SK-N-SH treated with all-trans-retinoic acid at 6 μM for 48 hours (cell line): Measurements from ENCODE around the gene HTR6.
"Not testable (repeated sequence)": the region's sequence is repeated elsewhere in the genome, so short reads cannot be mapped to it uniquely, and the experiment has no call there.

Experiments used
- ATAC-seq: fragments of 200-7000 bp; cut with Tn5 transposase; 3 replicates; pipeline ENCODE4 v1.9.1; 2020; ENCODE audit warnings: mild to moderate bottlenecking, moderate library complexity
- CSDC2 ChIP-seq: fragments of 250-450 bp; sonication (Bioruptor Pico); IDR thresholded peaks from 2 replicates; pipeline ENCODE4 v1.5.0; 2020; ENCODE audit warnings: mild to moderate bottlenecking, moderate library complexity
- CSRNP3 ChIP-seq: fragments of 250-450 bp; sonication (Bioruptor Pico); IDR thresholded peaks from 2 replicates; pipeline ENCODE4 v1.5.1; 2021; ENCODE audit warnings: mild to moderate bottlenecking, moderate library complexity
- ESRRG ChIP-seq: fragments of 250-450 bp; sonication (Bioruptor Pico); IDR thresholded peaks from 2 replicates; pipeline ENCODE4 v1.6.1; 2021; ENCODE audit warnings: mild to moderate bottlenecking
- GLIS3 ChIP-seq: fragments of 250-450 bp; sonication (Bioruptor Pico); IDR thresholded peaks from 2 replicates; pipeline ENCODE4 v1.5.0; 2020; ENCODE audit warnings: mild to moderate bottlenecking, moderate library complexity
- ISL1 ChIP-seq: fragments of 250-450 bp; sonication (Bioruptor Pico); IDR thresholded peaks from 2 replicates; pipeline ENCODE4 v2.1.2; 2022; ENCODE audit warnings: mild to moderate bottlenecking, moderate library complexity
- OSR1 ChIP-seq: fragments of 250-450 bp; sonication (Bioruptor Pico); IDR thresholded peaks from 2 replicates; pipeline ENCODE4 v1.8.0; 2022; ENCODE audit warnings: moderate library complexity, mild to moderate bottlenecking, inconsistent platforms
- POU6F1 ChIP-seq: fragments of 250-450 bp; sonication (Bioruptor Pico); IDR thresholded peaks from 2 replicates; pipeline ENCODE4 v1.8.0; 2021; ENCODE audit warnings: low read depth, mild to moderate bottlenecking, moderate library complexity, borderline replicate concordance
- PPARA ChIP-seq: fragments of 250-450 bp; sonication (Bioruptor Pico); IDR thresholded peaks from 2 replicates; pipeline ENCODE4 v1.5.0; 2020; ENCODE audit warnings: mild to moderate bottlenecking, borderline replicate concordance
- RARB ChIP-seq: fragments of 250-450 bp; sonication (Bioruptor Pico); IDR thresholded peaks from 2 replicates; pipeline ENCODE4 v1.8.0; 2021; ENCODE audit warnings: mild to moderate bottlenecking, moderate library complexity
- SNAI2 ChIP-seq: fragments of 250-450 bp; sonication (Bioruptor Pico); IDR thresholded peaks from 2 replicates; pipeline ENCODE4 v1.5.0; 2020; ENCODE audit warnings: mild to moderate bottlenecking, moderate library complexity
- TCF4 ChIP-seq: fragments of 250-450 bp; sonication (Bioruptor Pico); IDR thresholded peaks from 2 replicates; pipeline ENCODE4 v1.8.0; 2021; ENCODE audit warnings: mild to moderate bottlenecking, moderate library complexity, borderline replicate concordance
- TOX ChIP-seq: fragments of 250-450 bp; sonication (Bioruptor Pico); IDR thresholded peaks from 2 replicates; pipeline ENCODE4 v1.8.0; 2021; ENCODE audit warnings: mild to moderate bottlenecking, moderate library complexity, borderline replicate concordance
- ZC3H10 ChIP-seq: fragments of 250-450 bp; sonication (Bioruptor Pico); IDR thresholded peaks from 2 replicates; pipeline ENCODE4 v1.5.1; 2021; ENCODE audit warnings: mild to moderate bottlenecking, moderate library complexity
- ZFP3 ChIP-seq: fragments of 250-450 bp; sonication (Bioruptor Pico); IDR thresholded peaks from 2 replicates; pipeline ENCODE4 v1.5.0; 2020; ENCODE audit warnings: mild to moderate bottlenecking, moderate library complexity
- ZFP30 ChIP-seq: fragments of 450-650 bp; formaldehyde crosslinking; IDR thresholded peaks from 2 replicates; pipeline ENCODE4 v1.5.0; 2022; ENCODE audit warnings: mild to moderate bottlenecking, moderate library complexity
- ZNF565 ChIP-seq: fragments of 450-650 bp; formaldehyde crosslinking; conservative IDR thresholded peaks from 2 replicates; pipeline ENCODE4 v1.5.0; 2020; ENCODE audit warnings: low read depth, mild to moderate bottlenecking, moderate library complexity
- ZNF70 ChIP-seq: fragments of 450-650 bp; formaldehyde crosslinking; IDR thresholded peaks from 2 replicates; pipeline ENCODE4 v1.5.0; 2020; ENCODE audit warnings: mild to moderate bottlenecking, moderate library complexity
- ZNF8 ChIP-seq: fragments of 450-650 bp; formaldehyde crosslinking; IDR thresholded peaks from 2 replicates; pipeline ENCODE4 v1.5.0; 2020; ENCODE audit warnings: mild to moderate bottlenecking, moderate library complexity
- TF ChIP-seq, protein P1 (sequence below): fragments of 250-450 bp; sonication (Bioruptor Pico); IDR thresholded peaks from 2 replicates; pipeline ENCODE4 v1.8.0; 2020; ENCODE audit warnings: mild to moderate bottlenecking, moderate library complexity, borderline replicate concordance
- TF ChIP-seq, protein P2 (sequence below): fragments of 250-450 bp; sonication (Bioruptor Pico); IDR thresholded peaks from 2 replicates; pipeline ENCODE4 v1.5.0; 2020; ENCODE audit warnings: mild to moderate bottlenecking, moderate library complexity
- TF ChIP-seq, protein P3 (sequence below): fragments of 250-450 bp; sonication (Bioruptor Pico); IDR thresholded peaks from 2 replicates; pipeline ENCODE4 v1.5.1; 2020; ENCODE audit warnings: low read depth, mild to moderate bottlenecking, moderate library complexity

Gene HTR6

DNA sequence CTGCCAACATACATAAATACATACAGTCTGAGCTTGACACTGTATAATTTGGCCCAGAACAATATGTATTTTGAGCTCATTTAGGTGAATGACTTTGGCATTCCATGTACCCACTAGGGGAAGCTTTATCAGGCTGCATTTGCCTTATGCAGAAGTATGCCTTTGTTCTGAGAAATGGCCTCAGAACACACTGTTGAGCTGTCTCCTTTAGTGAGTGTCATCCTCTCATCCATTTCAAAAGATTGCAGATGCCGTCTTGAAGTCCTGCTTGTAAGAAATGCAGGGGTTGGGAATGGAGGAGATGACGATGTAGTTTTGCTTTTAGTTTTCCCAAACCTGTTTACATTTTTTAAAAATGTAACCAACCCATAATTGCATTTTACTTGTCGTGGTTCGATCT is 35.3 kb upstream of the HTR6 start:
- ATAC-seq: no peak
- TF ChIP-seq ZNF8 (CRISPR knock-in tag): no peak
- TF ChIP-seq, protein P1, sequence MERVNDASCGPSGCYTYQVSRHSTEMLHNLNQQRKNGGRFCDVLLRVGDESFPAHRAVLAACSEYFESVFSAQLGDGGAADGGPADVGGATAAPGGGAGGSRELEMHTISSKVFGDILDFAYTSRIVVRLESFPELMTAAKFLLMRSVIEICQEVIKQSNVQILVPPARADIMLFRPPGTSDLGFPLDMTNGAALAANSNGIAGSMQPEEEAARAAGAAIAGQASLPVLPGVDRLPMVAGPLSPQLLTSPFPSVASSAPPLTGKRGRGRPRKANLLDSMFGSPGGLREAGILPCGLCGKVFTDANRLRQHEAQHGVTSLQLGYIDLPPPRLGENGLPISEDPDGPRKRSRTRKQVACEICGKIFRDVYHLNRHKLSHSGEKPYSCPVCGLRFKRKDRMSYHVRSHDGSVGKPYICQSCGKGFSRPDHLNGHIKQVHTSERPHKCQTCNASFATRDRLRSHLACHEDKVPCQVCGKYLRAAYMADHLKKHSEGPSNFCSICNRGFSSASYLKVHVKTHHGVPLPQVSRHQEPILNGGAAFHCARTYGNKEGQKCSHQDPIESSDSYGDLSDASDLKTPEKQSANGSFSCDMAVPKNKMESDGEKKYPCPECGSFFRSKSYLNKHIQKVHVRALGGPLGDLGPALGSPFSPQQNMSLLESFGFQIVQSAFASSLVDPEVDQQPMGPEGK: no peak
- TF ChIP-seq ZC3H10: no peak
- TF ChIP-seq ZFP30 (CRISPR knock-in tag): no peak
- TF ChIP-seq PPARA (CRISPR knock-in tag): no peak
- no peak for TF ChIP-seq ISL1 (CRISPR knock-in tag)
- no peak for TF ChIP-seq ZNF565 (CRISPR knock-in tag)
- TF ChIP-seq CSRNP3 (CRISPR knock-in tag): no peak
- TF ChIP-seq ZFP3 (CRISPR knock-in tag): no peak
- TF ChIP-seq OSR1 (CRISPR knock-in tag): no peak
- no peak for TF ChIP-seq ZNF70
- TF ChIP-seq TCF4 (CRISPR knock-in tag): no peak
- TF ChIP-seq, protein P2, sequence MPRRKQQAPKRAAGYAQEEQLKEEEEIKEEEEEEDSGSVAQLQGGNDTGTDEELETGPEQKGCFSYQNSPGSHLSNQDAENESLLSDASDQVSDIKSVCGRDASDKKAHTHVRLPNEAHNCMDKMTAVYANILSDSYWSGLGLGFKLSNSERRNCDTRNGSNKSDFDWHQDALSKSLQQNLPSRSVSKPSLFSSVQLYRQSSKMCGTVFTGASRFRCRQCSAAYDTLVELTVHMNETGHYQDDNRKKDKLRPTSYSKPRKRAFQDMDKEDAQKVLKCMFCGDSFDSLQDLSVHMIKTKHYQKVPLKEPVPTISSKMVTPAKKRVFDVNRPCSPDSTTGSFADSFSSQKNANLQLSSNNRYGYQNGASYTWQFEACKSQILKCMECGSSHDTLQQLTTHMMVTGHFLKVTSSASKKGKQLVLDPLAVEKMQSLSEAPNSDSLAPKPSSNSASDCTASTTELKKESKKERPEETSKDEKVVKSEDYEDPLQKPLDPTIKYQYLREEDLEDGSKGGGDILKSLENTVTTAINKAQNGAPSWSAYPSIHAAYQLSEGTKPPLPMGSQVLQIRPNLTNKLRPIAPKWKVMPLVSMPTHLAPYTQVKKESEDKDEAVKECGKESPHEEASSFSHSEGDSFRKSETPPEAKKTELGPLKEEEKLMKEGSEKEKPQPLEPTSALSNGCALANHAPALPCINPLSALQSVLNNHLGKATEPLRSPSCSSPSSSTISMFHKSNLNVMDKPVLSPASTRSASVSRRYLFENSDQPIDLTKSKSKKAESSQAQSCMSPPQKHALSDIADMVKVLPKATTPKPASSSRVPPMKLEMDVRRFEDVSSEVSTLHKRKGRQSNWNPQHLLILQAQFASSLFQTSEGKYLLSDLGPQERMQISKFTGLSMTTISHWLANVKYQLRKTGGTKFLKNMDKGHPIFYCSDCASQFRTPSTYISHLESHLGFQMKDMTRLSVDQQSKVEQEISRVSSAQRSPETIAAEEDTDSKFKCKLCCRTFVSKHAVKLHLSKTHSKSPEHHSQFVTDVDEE (CRISPR knock-in tag): no peak
- no peak for TF ChIP-seq CSDC2
- TF ChIP-seq TOX (CRISPR knock-in tag): no peak
- TF ChIP-seq POU6F1 (CRISPR knock-in tag): no peak
- TF ChIP-seq SNAI2 (CRISPR knock-in tag): no peak
- TF ChIP-seq GLIS3 (CRISPR knock-in tag): no peak

- ATAC-seq: not testable (repeated sequence)
These were observed 34.5 kb upstream of the HTR6 start for GRCh38 chr1:19630192-19630591.

GRCh38 chr1:19630720-19631395 is 33.8 kb upstream of the HTR6 start:
- no peak for TF ChIP-seq ZNF8 (CRISPR knock-in tag)
- no peak for TF ChIP-seq SNAI2 (CRISPR knock-in tag)
- TF ChIP-seq GLIS3 (CRISPR knock-in tag): no peak
- TF ChIP-seq ZFP30 (CRISPR knock-in tag): no peak
- TF ChIP-seq ZFP3 (CRISPR knock-in tag): no peak
- TF ChIP-seq ZC3H10: no peak
- no peak for TF ChIP-seq CSDC2
- TF ChIP-seq OSR1 (CRISPR knock-in tag): no peak
- no peak for TF ChIP-seq ISL1 (CRISPR knock-in tag)
- TF ChIP-seq, protein P1: no peak
- no peak for TF ChIP-seq RARB (CRISPR knock-in tag)
- TF ChIP-seq, protein P3, sequence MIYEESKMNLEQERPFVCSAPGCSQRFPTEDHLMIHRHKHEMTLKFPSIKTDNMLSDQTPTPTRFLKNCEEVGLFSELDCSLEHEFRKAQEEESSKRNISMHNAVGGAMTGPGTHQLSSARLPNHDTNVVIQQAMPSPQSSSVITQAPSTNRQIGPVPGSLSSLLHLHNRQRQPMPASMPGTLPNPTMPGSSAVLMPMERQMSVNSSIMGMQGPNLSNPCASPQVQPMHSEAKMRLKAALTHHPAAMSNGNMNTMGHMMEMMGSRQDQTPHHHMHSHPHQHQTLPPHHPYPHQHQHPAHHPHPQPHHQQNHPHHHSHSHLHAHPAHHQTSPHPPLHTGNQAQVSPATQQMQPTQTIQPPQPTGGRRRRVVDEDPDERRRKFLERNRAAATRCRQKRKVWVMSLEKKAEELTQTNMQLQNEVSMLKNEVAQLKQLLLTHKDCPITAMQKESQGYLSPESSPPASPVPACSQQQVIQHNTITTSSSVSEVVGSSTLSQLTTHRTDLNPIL (CRISPR knock-in tag): no peak
- no peak for TF ChIP-seq ESRRG
- TF ChIP-seq TCF4 (CRISPR knock-in tag): no peak
- TF ChIP-seq POU6F1 (CRISPR knock-in tag): no peak
- TF ChIP-seq, all 23 proteins: peak for 0
- no peak for ATAC-seq
